HK-2 (cell line): ENCODE data around the gene PPP1R3A.

ENCODE experiments used
- DNase-seq: peaks from one replicate; pipeline ENCODE4 v3.0.0-alpha.2; 2018; ENCODE audit not compliant: unreplicated experiment

PPP1R3A gene

DNA sequence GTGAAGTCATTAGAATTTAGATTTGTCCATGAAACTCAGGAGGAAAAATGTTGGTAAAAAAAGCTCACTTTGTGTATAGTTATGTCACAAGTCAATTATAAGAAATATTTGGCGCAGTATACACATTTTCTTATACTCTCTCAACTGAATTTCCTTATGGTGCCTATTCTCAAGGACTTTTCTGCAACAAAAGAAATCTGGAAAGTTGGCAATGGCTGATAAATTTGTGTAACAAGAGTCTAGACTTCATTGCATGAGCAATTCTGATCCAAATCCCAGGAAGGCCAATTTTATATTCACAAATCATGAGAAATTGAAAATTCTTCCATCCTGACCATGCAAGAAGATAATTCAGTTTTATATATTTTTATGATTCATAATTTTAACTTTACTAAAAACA lies 35.7 kb downstream of the PPP1R3A start:
- no peak for DNase-seq

DNA sequence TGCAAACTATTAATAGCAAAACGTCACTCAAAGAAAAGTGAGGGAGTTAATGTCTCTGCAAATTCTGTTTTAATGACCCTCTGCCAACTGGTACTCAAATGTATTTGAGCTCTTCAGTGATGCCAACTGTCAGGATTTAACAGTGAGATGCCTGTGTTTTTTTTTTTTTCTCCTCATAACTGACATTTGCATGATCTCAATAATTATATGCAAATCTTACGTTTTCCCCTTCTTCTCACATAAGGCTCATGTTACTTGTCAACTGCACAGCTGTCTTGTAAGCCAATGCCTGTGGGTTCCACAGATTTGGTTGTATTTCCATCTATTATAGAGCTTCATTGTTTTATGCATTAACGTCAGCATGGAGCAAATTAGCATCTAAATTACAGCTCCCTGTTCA lies 38.2 kb downstream of the PPP1R3A start:
- no peak for DNase-seq

DNA sequence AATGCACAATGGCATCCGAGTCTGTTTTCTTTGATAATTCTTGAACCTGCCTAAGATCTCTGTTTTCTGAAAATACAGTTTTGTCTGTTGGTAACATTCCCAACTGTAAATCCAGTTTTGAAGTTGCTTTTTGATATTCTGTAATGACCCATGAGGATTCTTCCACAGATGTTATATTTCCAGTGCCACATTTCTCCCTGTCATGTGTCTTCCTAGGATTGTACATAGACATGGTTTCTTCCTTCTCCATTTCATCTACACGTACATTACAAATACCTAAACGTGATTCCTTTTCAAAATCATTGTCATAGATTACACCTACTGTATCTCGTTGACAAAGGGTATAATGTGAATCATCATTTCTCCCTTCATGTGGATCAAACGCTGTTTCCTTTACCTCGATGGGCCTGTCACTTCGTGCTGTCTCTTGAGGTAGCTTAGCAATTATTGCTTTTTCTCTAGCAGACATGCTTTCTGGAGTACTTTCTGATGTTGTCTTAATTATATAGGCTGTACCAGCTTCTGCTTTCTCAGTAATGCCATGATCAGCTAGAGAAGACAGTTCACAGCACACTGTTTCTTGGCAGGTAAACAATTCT lies 40.3 kb downstream of the PPP1R3A start:
- no peak for DNase-seq

DNA sequence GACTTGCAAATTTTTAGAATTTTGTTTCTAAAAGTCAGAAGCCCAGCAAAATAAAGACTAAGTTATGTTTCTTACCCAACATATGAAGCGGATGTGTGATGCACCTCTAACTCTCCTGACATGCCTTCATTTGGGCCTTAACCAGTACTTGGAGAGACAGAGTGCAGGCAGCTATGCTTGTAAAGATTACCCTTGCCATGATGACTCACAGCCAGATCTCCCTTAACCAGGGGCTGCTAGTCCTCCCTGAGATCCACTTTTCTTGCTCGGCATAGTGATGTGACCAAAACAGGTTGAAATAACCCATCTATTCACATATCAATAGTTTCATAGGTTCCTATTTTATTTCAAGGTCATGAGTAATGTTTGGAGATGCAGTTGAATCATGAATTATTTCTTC lies 43.6 kb downstream of the PPP1R3A start:
- DNase-seq: no peak

DNA sequence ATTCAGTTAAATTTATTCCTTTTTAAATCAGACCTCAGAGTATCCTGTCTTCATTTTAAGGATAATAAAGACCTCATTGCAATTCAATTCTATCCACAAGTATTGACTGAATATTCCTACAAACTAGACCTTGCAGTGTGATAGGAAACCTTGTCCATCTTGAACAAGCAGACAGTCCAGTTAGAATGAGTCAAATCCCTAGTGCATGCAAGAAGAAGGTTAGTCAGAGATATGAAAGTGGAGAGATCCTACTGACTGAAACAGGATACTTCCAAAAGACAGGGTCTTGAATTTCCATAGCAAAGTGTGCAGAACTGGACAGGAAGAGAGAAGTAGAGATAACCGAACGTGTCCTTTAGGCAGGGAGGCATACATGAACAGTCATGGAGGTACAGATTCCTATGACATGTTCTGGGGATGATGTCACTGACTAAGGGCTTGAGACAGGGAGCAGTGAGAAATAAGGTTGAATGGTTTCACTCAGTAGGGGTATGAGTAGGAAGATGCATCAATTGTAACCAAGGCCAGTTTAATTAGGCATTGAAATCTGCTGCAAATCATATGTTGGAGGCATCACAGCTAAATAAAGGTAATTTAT lies 45.2 kb downstream of the PPP1R3A start:
- DNase-seq: no peak

DNA sequence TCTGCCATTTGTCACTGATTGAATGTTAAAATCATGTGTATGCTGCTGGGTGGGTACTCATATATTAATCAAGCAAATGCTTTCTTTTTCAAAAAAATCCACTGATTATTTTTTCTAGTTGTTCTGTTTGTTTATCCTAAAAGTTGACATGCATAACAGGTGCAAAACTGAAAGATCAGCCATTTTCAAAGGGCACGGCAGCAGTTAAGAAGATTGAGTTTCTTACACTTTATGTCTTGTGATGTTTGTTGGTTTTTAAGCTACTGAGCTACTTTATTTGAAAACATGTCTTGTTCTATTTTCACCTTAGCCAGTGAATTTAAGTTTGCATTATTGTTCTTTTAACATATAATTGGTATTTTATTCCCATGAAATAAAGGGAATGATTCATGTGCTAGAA lies 45.8 kb downstream of the PPP1R3A start:
- DNase-seq: no peak

DNA sequence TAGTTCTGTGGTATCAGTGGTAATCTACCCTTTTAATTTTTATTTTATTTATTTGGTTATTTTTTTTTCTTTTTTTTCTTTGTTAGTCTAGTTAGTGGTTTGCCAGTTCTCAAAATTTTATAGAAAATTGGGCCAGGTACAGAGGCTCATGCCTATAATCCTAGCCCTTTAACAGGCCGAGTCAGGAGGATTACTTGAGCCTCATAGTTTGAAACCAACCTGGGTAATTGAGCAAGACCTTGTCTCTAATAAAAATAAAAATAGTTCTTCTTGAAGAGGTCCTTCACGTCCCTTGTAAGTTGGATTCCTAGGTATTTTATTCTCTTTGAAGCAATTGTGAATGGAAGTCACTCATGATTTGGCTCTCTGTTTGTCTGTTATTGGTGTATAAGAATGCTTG lies 51.5 kb downstream of the PPP1R3A start:
- DNase-seq: no peak

DNA sequence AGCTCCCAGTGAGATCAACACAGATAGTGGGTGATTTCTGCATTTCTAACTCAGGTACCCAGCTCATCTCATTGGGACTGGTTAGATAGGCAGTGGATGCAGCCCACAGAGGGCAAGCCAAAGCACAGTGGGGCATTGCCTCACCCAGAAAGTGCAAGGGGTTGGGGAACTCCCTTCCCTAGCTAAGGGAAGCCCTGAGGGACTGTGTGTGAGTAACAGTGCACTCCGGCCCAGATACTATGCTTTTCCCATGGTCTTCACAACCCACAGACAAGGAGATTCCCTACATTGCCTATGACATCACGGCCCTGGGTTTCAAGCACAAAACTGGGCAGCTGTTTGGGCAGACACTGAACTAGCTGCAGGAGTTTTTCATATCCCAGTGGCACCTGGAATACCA lies 62.8 kb downstream of the PPP1R3A start:
- DNase-seq: no peak

DNA sequence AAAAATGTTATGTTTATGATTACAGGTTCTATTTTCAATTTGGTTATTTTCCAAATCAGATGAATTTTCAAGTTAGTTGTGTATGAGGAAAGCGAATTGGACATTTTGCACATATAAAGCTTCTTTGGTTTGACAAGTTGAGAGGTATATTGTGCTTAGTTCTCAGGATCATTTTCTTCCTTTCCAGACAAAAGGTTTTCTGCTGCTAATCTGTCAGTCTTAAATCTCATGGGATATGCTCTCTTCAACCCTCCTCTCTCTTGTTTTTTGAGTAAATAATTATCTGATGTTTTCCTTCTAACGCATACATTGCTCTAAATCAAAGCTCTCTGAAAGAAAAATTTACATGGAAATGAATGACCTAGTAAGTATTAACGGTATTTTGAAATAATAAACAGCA lies 77.9 kb downstream of the PPP1R3A start:
- no peak for DNase-seq

DNA sequence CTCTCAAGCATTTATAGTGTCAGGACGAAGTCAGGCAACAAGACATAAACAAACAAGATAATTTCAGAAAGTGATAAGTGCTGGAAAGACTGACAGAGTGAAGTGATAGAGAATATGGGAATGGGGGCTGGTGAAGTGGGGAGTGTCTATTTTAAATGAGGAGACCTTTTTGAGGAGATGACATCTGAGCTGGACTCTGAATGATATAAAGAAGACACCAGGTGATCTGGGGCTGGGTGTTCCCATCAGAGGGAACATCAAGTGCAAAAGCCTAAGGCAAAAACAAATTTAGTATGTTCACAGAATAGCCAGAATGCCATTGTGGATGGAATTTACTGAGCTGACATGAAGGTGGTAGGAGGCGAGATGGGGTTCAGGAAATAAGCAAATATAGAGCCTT lies 83.4 kb downstream of the PPP1R3A start:
- no peak for DNase-seq

DNA sequence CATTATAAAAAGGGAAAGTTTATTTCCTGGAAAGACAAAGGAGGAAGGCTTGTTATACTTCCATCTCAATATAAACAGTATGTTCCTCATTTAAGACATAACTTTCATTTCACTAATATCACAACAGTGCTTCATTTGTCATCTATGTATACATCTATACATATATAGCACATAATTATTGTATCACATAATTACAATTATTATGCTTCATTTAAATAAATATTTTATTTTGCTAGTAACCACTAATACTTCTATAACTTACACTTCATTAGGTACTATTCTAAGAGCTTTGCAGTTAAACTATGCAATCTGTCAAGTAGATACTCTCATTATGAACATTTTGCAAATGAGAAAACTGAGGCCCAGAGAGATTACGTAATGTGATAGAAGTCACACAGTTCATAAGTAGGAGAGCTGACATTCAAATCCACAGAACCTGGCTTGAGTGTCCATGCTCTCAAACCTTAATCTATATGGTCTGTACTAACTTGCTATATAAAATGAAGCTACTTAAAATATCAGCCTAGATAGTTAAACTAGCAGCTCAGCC lies 86.5 kb downstream of the PPP1R3A start:
- DNase-seq: no peak

DNA sequence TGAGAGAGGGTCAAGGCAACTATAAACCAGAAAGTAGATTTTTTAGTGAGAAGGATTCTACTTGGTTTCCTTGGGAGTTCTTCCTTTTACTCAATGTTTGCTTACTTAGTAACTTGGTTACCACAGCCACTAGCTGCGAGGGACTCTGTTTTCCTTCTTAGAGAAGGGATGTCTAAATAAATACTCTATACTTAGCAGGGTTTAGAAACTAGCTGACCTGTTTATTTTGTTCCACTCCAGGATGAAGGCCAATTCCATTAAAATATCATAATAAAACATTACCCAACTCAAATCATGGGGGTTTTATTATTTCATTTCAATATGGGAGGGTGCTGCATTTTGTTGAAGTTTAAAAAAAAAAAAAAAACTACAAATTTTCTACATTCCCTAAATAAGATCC lies 87.3 kb downstream of the PPP1R3A start:
- DNase-seq: no peak

DNA sequence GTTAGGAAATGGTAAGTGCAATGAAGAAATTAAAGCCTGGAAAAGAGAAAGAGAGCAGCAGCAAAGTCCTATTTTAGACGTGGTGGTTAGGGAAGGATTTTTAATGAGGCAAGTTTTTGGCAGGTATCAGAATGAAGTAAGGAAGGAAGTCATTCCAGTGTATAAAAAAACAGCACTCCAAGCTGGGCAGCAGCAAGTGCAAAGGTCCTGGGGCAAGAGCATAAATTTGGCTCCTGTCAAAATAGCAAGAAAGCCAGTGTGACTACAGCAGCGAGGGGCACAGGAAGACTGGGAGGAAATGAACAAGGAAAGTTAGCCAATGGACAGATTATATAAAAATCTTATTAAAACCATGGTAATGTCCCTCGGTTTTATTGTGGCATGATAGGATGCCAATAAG lies 90.2 kb downstream of the PPP1R3A start:
- DNase-seq: no peak
